Measurements from ENCODE around the gene PROP1.

DNA sequence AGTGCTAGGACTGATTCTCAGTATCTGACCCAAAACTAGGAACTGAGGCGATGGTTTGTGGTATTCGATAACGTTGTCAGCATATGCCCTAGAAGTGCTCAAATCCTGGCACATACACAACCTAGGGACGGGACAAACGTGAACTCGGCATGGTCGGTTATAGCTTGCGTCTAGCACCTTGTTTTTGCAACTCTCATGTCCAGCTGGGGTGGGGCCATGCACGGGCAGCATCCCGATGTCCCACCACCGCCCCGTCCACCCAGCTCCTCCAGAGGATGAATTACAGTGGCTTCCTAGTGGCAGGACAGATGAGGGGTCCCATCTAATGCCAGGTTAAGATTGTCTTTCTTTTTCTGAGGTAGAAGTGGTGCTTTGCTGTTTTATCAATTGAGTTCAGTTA lies 31.6 kb downstream of the PROP1 start:
- TF ChIP-seq EP300 (IDR thresholded peaks at IDR 0.05) = no peak
- TF ChIP-seq, protein P1, sequence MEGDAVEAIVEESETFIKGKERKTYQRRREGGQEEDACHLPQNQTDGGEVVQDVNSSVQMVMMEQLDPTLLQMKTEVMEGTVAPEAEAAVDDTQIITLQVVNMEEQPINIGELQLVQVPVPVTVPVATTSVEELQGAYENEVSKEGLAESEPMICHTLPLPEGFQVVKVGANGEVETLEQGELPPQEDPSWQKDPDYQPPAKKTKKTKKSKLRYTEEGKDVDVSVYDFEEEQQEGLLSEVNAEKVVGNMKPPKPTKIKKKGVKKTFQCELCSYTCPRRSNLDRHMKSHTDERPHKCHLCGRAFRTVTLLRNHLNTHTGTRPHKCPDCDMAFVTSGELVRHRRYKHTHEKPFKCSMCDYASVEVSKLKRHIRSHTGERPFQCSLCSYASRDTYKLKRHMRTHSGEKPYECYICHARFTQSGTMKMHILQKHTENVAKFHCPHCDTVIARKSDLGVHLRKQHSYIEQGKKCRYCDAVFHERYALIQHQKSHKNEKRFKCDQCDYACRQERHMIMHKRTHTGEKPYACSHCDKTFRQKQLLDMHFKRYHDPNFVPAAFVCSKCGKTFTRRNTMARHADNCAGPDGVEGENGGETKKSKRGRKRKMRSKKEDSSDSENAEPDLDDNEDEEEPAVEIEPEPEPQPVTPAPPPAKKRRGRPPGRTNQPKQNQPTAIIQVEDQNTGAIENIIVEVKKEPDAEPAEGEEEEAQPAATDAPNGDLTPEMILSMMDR (IDR thresholded peaks at IDR 0.05) = no peak
- TF ChIP-seq POLR2AphosphoS5 (IDR thresholded peaks at IDR 0.05) = no peak
- TF ChIP-seq POLR2A (IDR thresholded peaks at IDR 0.05) = no peak
